HCT116 (cell line): ENCODE measurements around the gene ADAMTS15. TPM values are rescaled to one million over a fixed set of nuclear protein-coding genes. Genes with fewer than 3 reads are reported as not detected.
"Not testable (repeated sequence)": the region's sequence is repeated elsewhere in the genome, so short reads cannot be mapped to it uniquely, and the experiment has no call there.

Experiments used
- ATAC-seq: fragments of 200-7000 bp; cut with Tn5 transposase; 2 replicates; pipeline ENCODE4 v1.9.1; 2020; ENCODE audit warnings: mild to moderate bottlenecking, moderate library complexity
- BruUV-seq: library from RNA; stranded (reverse); fragments of 400-500 nt; replicated peaks from 2 replicates; lab custom pipeline; 2021; lab: Mats Ljungman, UMichigan
- CTCF ChIA-PET: fragments of 300-600 bp; sonication (Branson Sonifier 250); formaldehyde crosslinking; loops from one replicate; lab custom pipeline; 2021; ENCODE audit warnings: antibody characterized with exemption; lab: Charles Lee
- POLR2A ChIA-PET: fragments of 300-600, 350-600 bp; sonication (Branson Sonifier 250); formaldehyde crosslinking; loops from one replicate; lab custom pipeline; 2021; ENCODE audit warnings: antibody characterized with exemption; lab: Charles Lee
- RAD21 ChIA-PET, 2 experiments: fragments of 300-600 bp; sonication (Branson Sonifier 250); formaldehyde crosslinking; loops; one replicate each; lab custom pipeline; 2023; ENCODE audit warnings: low total read pairs in 2 of 2; ENCODE audit not compliant: uncharacterized antibody in 2 of 2, unreplicated experiment in 2 of 2, low non-redundant PET in 1 of 2; lab: Charles Lee
- DNase-seq: peaks from one replicate; pipeline ENCODE4 v3.0.0-alpha.2; 2010; ENCODE audit warnings: low read depth, low spot score
- H2AFZ ChIP-seq: fragments of 200-600 bp; shearing (Covaris generic), sonication (generic); 2 replicates; pipeline ENCODE4 v1.6.1; 2017; ENCODE audit warnings: low read depth, mixed run types, mixed read lengths, antibody characterized with exemption, low read length; ENCODE audit not compliant: poor library complexity, severe bottlenecking
- H3K27ac ChIP-seq: 2 replicates; pipeline ENCODE4 v1.5.1; 2012; ENCODE audit warnings: low read depth, low read length
- H3K27me3 ChIP-seq: fragments of 200-600 bp; sonication (generic); 2 replicates; pipeline ENCODE4 v1.6.1; 2016; ENCODE audit warnings: mixed run types, low read length, mixed read lengths; ENCODE audit not compliant: insufficient read depth
- H3K36me3 ChIP-seq, 2 experiments: fragments of 200-500 bp in 1 of 2; fragments of 200-600 bp in 1 of 2; sonication (Bioruptor generic) in 1 of 2; sonication (generic) in 1 of 2; 2 replicates each; pipeline versions ENCODE4 v1.5.1 to v1.6.1; 2014 to 2016; ENCODE audit warnings: low read length in 2 of 2, inconsistent platforms in 1 of 2, mixed read lengths in 1 of 2, mixed run types in 1 of 2; ENCODE audit not compliant: insufficient read depth in 2 of 2, control insufficient read depth in 1 of 2
- H3K4me1 ChIP-seq, 2 experiments: fragments of 200-600 bp in 1 of 2; sonication (generic) in 1 of 2; 2 replicates each; pipeline versions ENCODE4 v1.5.1 to v1.6.1; 2012 to 2017; ENCODE audit warnings: low read length in 2 of 2, inconsistent platforms in 1 of 2, mild to moderate bottlenecking in 1 of 2, mixed read lengths in 1 of 2, mixed run types in 1 of 2, moderate library complexity in 1 of 2; ENCODE audit not compliant: insufficient read depth in 2 of 2, control insufficient read depth in 1 of 2
- H3K4me2 ChIP-seq: fragments of 200-600 bp; sonication (generic); 2 replicates; pipeline ENCODE4 v1.6.1; 2017; ENCODE audit warnings: mixed run types, low read length, mixed read lengths
- H3K4me3 ChIP-seq, 2 experiments: fragments of 200-600 bp in 1 of 2; sonication (generic) in 1 of 2; replicated peaks in 1 of 2; 2 replicates each; pipeline ENCODE4 v1.5.1; 2011 to 2016; ENCODE audit warnings: low read length in 2 of 2, control low read depth in 1 of 2, low read depth in 1 of 2, mild to moderate bottlenecking in 1 of 2, mixed read lengths in 1 of 2, mixed run types in 1 of 2
- H3K79me2 ChIP-seq: fragments of 200-600 bp; sonication (generic); 2 replicates; pipeline ENCODE4 v1.6.1; 2017; ENCODE audit warnings: mild to moderate bottlenecking, mixed run types, low read length, moderate library complexity, mixed read lengths; ENCODE audit not compliant: insufficient read depth
- H3K9ac ChIP-seq: fragments of 200-600 bp; sonication (generic); 2 replicates; pipeline ENCODE4 v1.6.1; 2016; ENCODE audit warnings: low read length, mixed read lengths
- H3K9me2 ChIP-seq: fragments of 200-600 bp; sonication (generic), shearing (Covaris generic); 2 replicates; pipeline ENCODE4 v1.6.1; 2017; ENCODE audit warnings: mixed run types, mild to moderate bottlenecking, moderate library complexity; ENCODE audit not compliant: insufficient read depth
- H3K9me3 ChIP-seq, 2 experiments: fragments of 200-500 bp in 1 of 2; fragments of 200-600 bp in 1 of 2; sonication (Bioruptor generic) in 1 of 2; sonication (generic) in 1 of 2; 2 replicates each; pipeline ENCODE4 v1.6.1; 2014 to 2017; ENCODE audit warnings: low read length in 2 of 2, mixed read lengths in 2 of 2, inconsistent platforms in 1 of 2, low read depth in 1 of 2, mild to moderate bottlenecking in 1 of 2, mixed run types in 1 of 2, moderate library complexity in 1 of 2; ENCODE audit not compliant: control insufficient read depth in 1 of 2, insufficient read depth in 1 of 2
- H4K20me1 ChIP-seq: fragments of 200-600 bp; sonication (generic), shearing (Covaris generic); 2 replicates; pipeline ENCODE4 v1.6.1; 2017; ENCODE audit warnings: mixed run types, mild to moderate bottlenecking, moderate library complexity; ENCODE audit not compliant: insufficient read depth
- CBX3 ChIP-seq: IDR thresholded peaks from 2 replicates; pipeline ENCODE4 v1.6.1; 2012; ENCODE audit warnings: low read depth
- CEBPB ChIP-seq: IDR thresholded peaks from 2 replicates; pipeline ENCODE4 v1.6.1; 2012; ENCODE audit warnings: low read depth
- EZH2 ChIP-seq: fragments of 200-600 bp; sonication (generic); IDR thresholded peaks from 2 replicates; pipeline ENCODE4 v1.6.1; 2017; ENCODE audit warnings: antibody characterized with exemption, mixed run types
- SIN3A ChIP-seq: IDR thresholded peaks from 2 replicates; pipeline ENCODE4 v1.6.1; 2012; ENCODE audit warnings: low read depth
- ZFX ChIP-seq: fragments of 450-650 bp; IDR thresholded peaks from 2 replicates; pipeline ENCODE4 v1.6.1; 2017
- intact Hi-C: fragments of 100-400 bp; cut with micrococcal nuclease; formaldehyde crosslinking; loops from 2 replicates; pipeline ENCODE4 v1.10.0; 2022
- total RNA-seq: library from RNA; stranded (reverse); gene quantifications from one replicate; pipeline ENCODE4 v1.2.1, GENCODE V29; 2021; ENCODE audit not compliant: unreplicated experiment
- TF ChIP-seq, protein P1 (sequence below): IDR thresholded peaks from 2 replicates; pipeline ENCODE4 v1.6.1; 2012
- TF ChIP-seq, protein P2 (sequence below), 3 experiments: fragments of 200-600 bp in 1 of 3; sonication (generic) in 1 of 3; IDR thresholded peaks in 2 of 3; conservative IDR thresholded peaks in 1 of 3; 2 replicates each; pipeline ENCODE4 v1.5.1; 2012 to 2017; ENCODE audit warnings: low read depth in 2 of 3, low read length in 2 of 3, antibody characterized with exemption in 1 of 3, borderline replicate concordance in 1 of 3, control low read depth in 1 of 3, mild to moderate bottlenecking in 1 of 3, mixed read lengths in 1 of 3, mixed run types in 1 of 3, moderate library complexity in 1 of 3; ENCODE audit not compliant: insufficient read depth in 1 of 3

Gene ADAMTS15
- total RNA-seq, 1 experiment from 2014 or later: 0.44 TPM

DNA sequence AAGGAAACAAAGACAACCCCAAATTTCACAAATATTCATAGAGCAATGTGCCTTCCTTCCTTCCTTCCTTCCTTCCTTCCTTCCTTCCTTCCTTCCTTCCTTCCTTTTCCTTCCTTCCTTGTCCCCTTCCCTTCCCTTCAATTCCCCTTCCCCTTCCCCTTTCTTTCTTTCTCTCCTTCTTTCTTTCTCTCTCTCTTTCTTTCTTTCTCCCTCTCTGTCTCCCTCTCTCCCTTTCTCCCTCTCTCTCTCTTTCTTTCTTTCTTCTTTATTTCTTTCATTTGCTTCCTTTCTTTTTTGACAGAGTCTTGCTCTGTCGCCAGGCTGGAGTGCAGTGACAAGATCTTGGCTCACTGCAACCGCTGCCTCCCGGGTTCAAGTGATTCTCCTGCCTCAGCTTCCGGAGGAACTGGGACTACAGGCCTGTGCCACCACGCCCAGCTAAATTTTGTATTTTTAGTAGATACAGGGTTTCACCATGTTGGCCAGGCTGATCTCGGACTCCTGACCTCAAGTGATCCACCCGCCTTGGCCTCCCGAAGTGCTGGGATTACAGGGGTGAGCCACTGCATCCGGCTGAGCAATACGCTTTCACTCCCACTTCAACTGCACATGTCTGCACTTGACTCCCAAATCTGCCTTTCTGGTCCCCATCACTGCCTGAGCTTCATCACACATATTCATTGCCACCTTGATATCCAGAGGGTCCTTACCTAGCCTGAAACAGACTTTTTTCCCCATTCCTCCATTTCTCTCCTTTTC, 9.9 kb upstream of the ADAMTS15 start:
- H3K9ac ChIP-seq, H4K20me1 ChIP-seq, ATAC-seq, H3K27me3 ChIP-seq, H3K27ac ChIP-seq, H3K9me2 ChIP-seq, H3K36me3 ChIP-seq, BruUV-seq, H3K79me2 ChIP-seq, H3K4me2 ChIP-seq, H3K4me3 ChIP-seq, POLR2A ChIA-PET, H3K9me3 ChIP-seq, DNase-seq, RAD21 ChIA-PET, H2AFZ ChIP-seq, H3K4me1 ChIP-seq: not testable (repeated sequence)
- CTCF ChIA-PET: interaction anchor here (2.0 kb wide), 1 partner anchor 424 kb away, joined by 7 read pairs; no protein-coding TSS in a partner anchor
- intact Hi-C loops: loop anchor here (10.0 kb wide), 2 partner anchors 226 to 654 kb away; no protein-coding TSS in a partner anchor

DNA sequence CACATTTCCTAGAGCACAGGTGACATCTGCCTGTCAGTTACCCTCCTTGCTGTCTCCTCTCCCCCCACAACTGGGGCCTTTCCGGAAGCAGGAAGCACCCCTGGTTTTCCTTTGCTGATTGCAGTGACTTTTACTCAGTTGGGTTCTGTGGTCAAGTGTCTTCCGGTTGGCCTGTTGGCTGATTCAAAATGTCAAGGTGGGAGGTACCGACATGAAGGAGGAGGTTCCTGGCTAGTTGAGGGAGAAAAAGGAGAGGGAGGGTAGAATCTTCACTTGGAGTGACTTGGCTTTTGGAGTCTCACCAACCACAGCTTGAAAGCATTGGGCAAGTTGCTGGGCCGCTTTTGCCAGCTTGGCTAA, 9.3 kb upstream of the ADAMTS15 start:
- CTCF ChIA-PET: no interaction called here
- Histone ChIP-seq H3K4me2 (no peak overlapping the region), H4K20me1 (no peaks in the 10 kb centered on the region), H3K9me2 (no peaks in the 10 kb centered on the region), H3K79me2 (no peaks in the 10 kb centered on the region), H3K27me3 (no peaks in the 10 kb centered on the region; the same call in 1 of the 2 replicates), H3K36me3 (no peaks in the 10 kb centered on the region), H3K27ac (no peak overlapping the region), H3K9ac (no peak overlapping the region), H3K4me1 (peaks cover 0 to 3% of the 10 kb centered on the region in 2 experiments; a peak in 1 of 4 replicates), H2AFZ (no peak overlapping the region), H3K9me3 (no peaks in the 10 kb centered on the region), H3K4me3 (no peak overlapping the region)
- DNase-seq (no peak), ATAC-seq (no peak)
- RAD21 ChIA-PET: no interaction called here
- no TSS peak for BruUV-seq
- POLR2A ChIA-PET: no interaction called here
- intact Hi-C loops: loop anchor here (10.0 kb wide), 2 partner anchors 226 to 654 kb away; no protein-coding TSS in a partner anchor
- TF ChIP-seq ZFX (no peak), SIN3A (no peak), CBX3 (no peak), CEBPB (no peak), EZH2 (no peak)
- TF ChIP-seq, protein P1, sequence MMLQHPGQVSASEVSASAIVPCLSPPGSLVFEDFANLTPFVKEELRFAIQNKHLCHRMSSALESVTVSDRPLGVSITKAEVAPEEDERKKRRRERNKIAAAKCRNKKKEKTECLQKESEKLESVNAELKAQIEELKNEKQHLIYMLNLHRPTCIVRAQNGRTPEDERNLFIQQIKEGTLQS: no peak
- TF ChIP-seq, protein P2, sequence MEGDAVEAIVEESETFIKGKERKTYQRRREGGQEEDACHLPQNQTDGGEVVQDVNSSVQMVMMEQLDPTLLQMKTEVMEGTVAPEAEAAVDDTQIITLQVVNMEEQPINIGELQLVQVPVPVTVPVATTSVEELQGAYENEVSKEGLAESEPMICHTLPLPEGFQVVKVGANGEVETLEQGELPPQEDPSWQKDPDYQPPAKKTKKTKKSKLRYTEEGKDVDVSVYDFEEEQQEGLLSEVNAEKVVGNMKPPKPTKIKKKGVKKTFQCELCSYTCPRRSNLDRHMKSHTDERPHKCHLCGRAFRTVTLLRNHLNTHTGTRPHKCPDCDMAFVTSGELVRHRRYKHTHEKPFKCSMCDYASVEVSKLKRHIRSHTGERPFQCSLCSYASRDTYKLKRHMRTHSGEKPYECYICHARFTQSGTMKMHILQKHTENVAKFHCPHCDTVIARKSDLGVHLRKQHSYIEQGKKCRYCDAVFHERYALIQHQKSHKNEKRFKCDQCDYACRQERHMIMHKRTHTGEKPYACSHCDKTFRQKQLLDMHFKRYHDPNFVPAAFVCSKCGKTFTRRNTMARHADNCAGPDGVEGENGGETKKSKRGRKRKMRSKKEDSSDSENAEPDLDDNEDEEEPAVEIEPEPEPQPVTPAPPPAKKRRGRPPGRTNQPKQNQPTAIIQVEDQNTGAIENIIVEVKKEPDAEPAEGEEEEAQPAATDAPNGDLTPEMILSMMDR (IDR thresholded peaks at IDR 0.05 in 2 of 3, conservative IDR thresholded peaks at IDR 0.05 in 1 of 3; ENCODE audit: borderline replicate concordance in 1 of 3, insufficient read depth in 1 of 3, low read depth in 2 of 3, low read length in 2 of 3): no peak
